Left lung (tissue), 10 donors: Measurements from ENCODE around the gene AP4S1. TPM values are rescaled to one million over a fixed set of nuclear protein-coding genes. Genes with fewer than 3 reads are reported as not detected.

Experiments
- ATAC-seq: fragments of 200-7000 bp; cut with Tn5 transposase; one replicate; pipeline ENCODE4 v1.9.1; 2020; ENCODE audit warnings: moderate library complexity
- DNase-seq, 4 donors: peaks; one replicate each; pipeline ENCODE4 v3.0.0-alpha.2; 2013 to 2020
- H3K27ac ChIP-seq, 2 donors: fragments of 200-600 bp; sonication (generic) in 1 of 2; one replicate each; pipeline versions ENCODE4 v1.5.0 to v1.8.0; 2020 to 2021
- H3K27me3 ChIP-seq, 2 donors: fragments of 200-600 bp; sonication (generic) in 1 of 2; one replicate each; pipeline versions ENCODE4 v1.5.0 to v1.8.0; 2020 to 2021
- H3K36me3 ChIP-seq, 2 donors: fragments of 200-600 bp; sonication (generic) in 1 of 2; one replicate each; pipeline versions ENCODE4 v1.5.0 to v1.8.0; 2020 to 2021
- H3K4me1 ChIP-seq, 2 donors: fragments of 200-600 bp; one replicate each; pipeline ENCODE4 v1.8.0; 2021
- H3K4me3 ChIP-seq, 2 donors: fragments of 200-600 bp; sonication (generic) in 1 of 2; one replicate each; pipeline versions ENCODE4 v1.5.0 to v1.8.0; 2020 to 2021; ENCODE audit warnings: mild to moderate bottlenecking in 1 of 2
- H3K9me3 ChIP-seq, 2 donors: fragments of 200-600 bp; sonication (generic) in 1 of 2; one replicate each; pipeline versions ENCODE4 v1.5.0 to v1.8.0; 2020 to 2021
- intact Hi-C, 2 donors: fragments of 100-400 bp; cut with DNase I; formaldehyde crosslinking; loops; one replicate each; pipeline versions ENCODE4 v1.11.2 to v1.14.2; 2022
- polyA plus RNA-seq, 6 donors: library from polyadenylated mRNA; unstranded; fragments of 120-200 nt; gene quantifications; one replicate each; pipeline ENCODE4 v1.2.1, GENCODE V29; 2013; ENCODE audit not compliant: insufficient read length in 6 of 6
- total RNA-seq, 2 donors: library from RNA; stranded (reverse); fragmentation: NEBNext Ultra II Directional; extraction: Animal tissue kit (Norgen Biotek cat#: 25700); gene quantifications; one replicate each; pipeline ENCODE4 v1.2.1, GENCODE V29; 2021
- TF ChIP-seq, protein P1 (sequence below), 2 donors: fragments of 200-600 bp; sonication (generic) in 1 of 2; IDR thresholded peaks; one replicate each; pipeline versions ENCODE4 v1.5.0 to v1.8.0; 2021; ENCODE audit warnings: antibody characterized with exemption in 2 of 2
- donor health status: DM: no; HTN: yes; CAD: no.
- donor health status: DM: no; HTN: no; CAD: no.

AP4S1 gene
- total and polyA plus RNA-seq, 8 donors: 6.9 to 25.0 (median 19.6) TPM

DNA sequence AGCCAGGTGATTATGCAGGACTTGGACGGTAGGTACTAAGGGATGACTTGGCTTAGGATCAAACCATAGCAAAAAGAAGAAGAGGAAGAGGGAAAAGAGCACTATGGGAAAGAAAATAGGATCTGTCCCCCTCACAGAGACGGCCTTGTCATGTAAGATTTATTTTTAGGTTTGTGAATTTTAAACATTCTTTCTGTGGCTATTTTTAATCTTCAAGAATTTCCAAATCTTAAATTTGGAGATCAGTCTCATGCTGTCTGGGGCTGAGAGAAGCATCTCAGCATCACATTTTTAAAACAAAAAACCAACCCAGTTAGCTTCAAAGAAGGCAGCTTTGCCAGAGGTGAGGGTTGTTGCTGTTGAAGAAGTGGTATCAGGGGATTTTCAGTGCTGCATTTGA, 53.3 kb downstream of the AP4S1 start:
- Histone ChIP-seq H3K4me3 (no peak overlapping the region), H3K27me3 (no peaks in the 10 kb centered on the region), H3K36me3 (peaks cover 0 to 5% of the 10 kb centered on the region in 2 donors), H3K4me1 (no peaks in the 10 kb centered on the region), H3K27ac (no peak overlapping the region), H3K9me3 (no peaks in the 10 kb centered on the region)
- ATAC-seq: no peak
- no peak for DNase-seq
- TF ChIP-seq, protein P1, sequence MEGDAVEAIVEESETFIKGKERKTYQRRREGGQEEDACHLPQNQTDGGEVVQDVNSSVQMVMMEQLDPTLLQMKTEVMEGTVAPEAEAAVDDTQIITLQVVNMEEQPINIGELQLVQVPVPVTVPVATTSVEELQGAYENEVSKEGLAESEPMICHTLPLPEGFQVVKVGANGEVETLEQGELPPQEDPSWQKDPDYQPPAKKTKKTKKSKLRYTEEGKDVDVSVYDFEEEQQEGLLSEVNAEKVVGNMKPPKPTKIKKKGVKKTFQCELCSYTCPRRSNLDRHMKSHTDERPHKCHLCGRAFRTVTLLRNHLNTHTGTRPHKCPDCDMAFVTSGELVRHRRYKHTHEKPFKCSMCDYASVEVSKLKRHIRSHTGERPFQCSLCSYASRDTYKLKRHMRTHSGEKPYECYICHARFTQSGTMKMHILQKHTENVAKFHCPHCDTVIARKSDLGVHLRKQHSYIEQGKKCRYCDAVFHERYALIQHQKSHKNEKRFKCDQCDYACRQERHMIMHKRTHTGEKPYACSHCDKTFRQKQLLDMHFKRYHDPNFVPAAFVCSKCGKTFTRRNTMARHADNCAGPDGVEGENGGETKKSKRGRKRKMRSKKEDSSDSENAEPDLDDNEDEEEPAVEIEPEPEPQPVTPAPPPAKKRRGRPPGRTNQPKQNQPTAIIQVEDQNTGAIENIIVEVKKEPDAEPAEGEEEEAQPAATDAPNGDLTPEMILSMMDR (IDR thresholded peaks at IDR 0.05): no peak
- intact Hi-C loops: no loop called here

DNA sequence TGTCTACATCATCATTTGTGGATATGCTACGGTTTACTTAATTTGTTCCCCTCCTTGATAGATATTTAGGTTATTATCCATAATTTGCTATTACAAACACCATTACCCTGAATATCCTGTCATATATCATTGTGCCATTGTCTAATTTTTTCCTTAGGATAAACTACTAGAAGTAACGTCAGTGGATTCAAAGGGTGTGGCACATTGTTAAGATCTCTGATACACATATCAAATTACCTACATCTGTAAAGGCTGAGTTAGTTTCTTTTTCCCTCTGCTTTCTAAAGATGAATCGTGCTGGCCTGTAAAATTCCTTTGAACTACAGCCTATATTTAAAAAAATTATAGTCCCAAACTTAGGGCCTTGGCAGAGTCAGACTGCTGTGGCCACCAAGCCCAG, 54.6 kb downstream of the AP4S1 start:
- no peaks in the 10 kb centered on the region for H3K27me3 ChIP-seq
- TF ChIP-seq, protein P1 (IDR thresholded peaks at IDR 0.05): no peak
- H3K36me3 ChIP-seq: peaks cover 0 to 5% of the 10 kb centered on the region in 2 donors
- no peaks in the 10 kb centered on the region for H3K4me1 ChIP-seq
- intact Hi-C loops: no loop called here
- H3K9me3 ChIP-seq: no peaks in the 10 kb centered on the region
- no peak overlapping the region for H3K27ac ChIP-seq
- DNase-seq: no peak
- no peak overlapping the region for H3K4me3 ChIP-seq
- ATAC-seq: no peak

DNA sequence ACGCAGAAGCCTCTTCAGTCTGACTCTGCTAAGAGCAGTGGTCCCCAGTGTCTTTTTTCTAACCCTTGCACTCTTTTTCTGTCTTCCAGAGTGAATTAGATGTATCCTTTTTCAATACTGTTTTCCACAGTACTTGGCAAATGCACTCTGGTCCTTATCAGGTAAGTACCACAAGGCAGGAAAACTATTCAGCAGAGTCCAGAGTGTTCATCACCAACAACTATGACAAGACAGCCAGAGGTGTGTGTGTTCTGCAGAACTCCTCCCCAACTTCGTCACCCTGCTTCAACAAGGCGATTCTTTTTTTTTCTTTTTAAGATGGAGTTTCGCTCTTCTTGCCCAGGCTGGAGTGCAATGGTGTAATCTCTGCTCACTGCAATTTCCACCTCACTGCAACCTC, 55.0 kb downstream of the AP4S1 start:
- H3K4me3 ChIP-seq: no peak overlapping the region
- no peak overlapping the region for H3K27ac ChIP-seq
- DNase-seq: no peak
- H3K9me3 ChIP-seq: no peaks in the 10 kb centered on the region
- H3K4me1 ChIP-seq: no peaks in the 10 kb centered on the region
- no peak for ATAC-seq
- no peaks in the 10 kb centered on the region for H3K27me3 ChIP-seq
- intact Hi-C loops: no loop called here
- H3K36me3 ChIP-seq: peaks cover 0 to 5% of the 10 kb centered on the region in 2 donors
- TF ChIP-seq, protein P1 (IDR thresholded peaks at IDR 0.05): no peak

DNA sequence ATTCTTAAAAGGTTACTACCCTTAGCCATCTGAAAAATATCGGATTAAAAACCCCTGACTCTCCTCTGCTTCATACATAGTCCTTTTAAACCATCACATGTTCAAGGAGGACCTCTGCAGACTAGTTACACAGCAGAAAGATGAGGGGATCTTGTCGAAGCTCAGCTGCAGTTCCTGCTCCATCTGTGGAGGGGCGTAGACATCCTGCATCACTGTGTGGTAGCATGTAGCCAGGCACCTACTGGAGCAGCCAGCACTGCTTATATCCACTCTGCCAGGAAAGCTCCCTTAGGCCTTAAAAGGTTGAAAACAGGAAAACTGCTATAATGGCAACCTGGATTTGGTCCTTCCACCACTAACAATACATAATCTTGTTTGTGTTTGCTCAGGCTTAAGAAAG, 58.3 kb downstream of the AP4S1 start:
- Histone ChIP-seq H3K27me3 (no peaks in the 10 kb centered on the region), H3K27ac (no peak overlapping the region), H3K9me3 (no peaks in the 10 kb centered on the region), H3K4me3 (no peak overlapping the region), H3K36me3 (peaks cover 0 to 5% of the 10 kb centered on the region in 2 donors), H3K4me1 (no peaks in the 10 kb centered on the region)
- no peak for DNase-seq
- intact Hi-C loops: loop anchor here in 1 of 2 donors (2.0 kb wide), 1 partner anchor 103 kb away; no protein-coding TSS in a partner anchor
- no peak for ATAC-seq
- TF ChIP-seq, protein P1 (IDR thresholded peaks at IDR 0.05): no peak

DNA sequence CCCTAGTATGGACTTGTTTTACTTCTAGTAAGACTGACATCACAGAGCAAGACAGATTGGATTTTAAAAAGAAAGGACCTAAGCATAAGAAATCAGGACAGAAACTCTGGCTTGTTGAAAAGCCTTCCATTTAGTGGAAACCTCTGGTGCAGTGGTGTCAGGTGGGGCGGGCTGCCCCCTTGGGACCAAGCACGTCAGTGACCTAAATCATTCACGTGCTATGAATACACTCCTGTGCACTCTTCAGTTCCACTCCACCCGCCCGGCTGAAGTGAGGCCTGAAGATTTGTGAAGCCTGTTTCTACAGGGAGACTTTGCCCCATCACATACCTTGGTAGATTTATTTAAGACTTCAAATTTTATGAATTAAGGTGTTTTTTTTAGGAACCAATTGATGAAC, 58.9 kb downstream of the AP4S1 start:
- Histone ChIP-seq H3K4me1 (no peaks in the 10 kb centered on the region), H3K27ac (no peak overlapping the region), H3K27me3 (no peaks in the 10 kb centered on the region), H3K9me3 (no peaks in the 10 kb centered on the region), H3K36me3 (peaks cover 0 to 5% of the 10 kb centered on the region in 2 donors), H3K4me3 (no peak overlapping the region)
- DNase-seq: peak in 1 of 4 donors; percentile 35
- intact Hi-C loops: no loop called here
- TF ChIP-seq, protein P1 (IDR thresholded peaks at IDR 0.05): no peak
- peak; percentile 59 for ATAC-seq
